CD4-positive, CD25-positive, alpha-beta regulatory T cell (primary cell): ENCODE data around the gene UNC5A. TPM values are rescaled to one million over a fixed set of nuclear protein-coding genes. Genes with fewer than 3 reads are reported as not detected.
"Not testable (repeated sequence)": the region's sequence is repeated elsewhere in the genome, so short reads cannot be mapped to it uniquely, and the experiment has no call there.

Experiments
- ATAC-seq, 2 donors: fragments of 150-1000 bp; cut with Tn5 transposase; one replicate each; pipeline ENCODE4 v1.10.0; 2021; ENCODE audit warnings: low read depth in 2 of 2, moderate number of reproducible peaks in 2 of 2, moderate library complexity in 1 of 2
- DNase-seq, 3 donors: peaks; one replicate each; pipeline versions ENCODE4 v3.0.0 to v3.0.0-alpha.2; 2012 to 2022; ENCODE audit warnings: mixed read lengths in 1 of 3
- H3K27ac ChIP-seq: one replicate; pipeline ENCODE4 v1.7.0; 2013; ENCODE audit warnings: mild to moderate bottlenecking, low read length; ENCODE audit not compliant: insufficient read depth, poor library complexity, severe bottlenecking
- H3K27me3 ChIP-seq: one replicate; pipeline ENCODE4 v1.7.0; 2013; ENCODE audit warnings: low read length; ENCODE audit not compliant: control insufficient read depth, insufficient read depth
- H3K36me3 ChIP-seq: one replicate; pipeline ENCODE4 v1.7.0; 2013; ENCODE audit warnings: mild to moderate bottlenecking, low read length, moderate library complexity; ENCODE audit not compliant: control insufficient read depth, insufficient read depth
- H3K4me1 ChIP-seq: 2 replicates; pipeline ENCODE4 v1.7.0; 2013; ENCODE audit warnings: mild to moderate bottlenecking, low read length; ENCODE audit not compliant: insufficient read depth, control insufficient read depth, poor library complexity, severe bottlenecking
- H3K4me3 ChIP-seq: one replicate; pipeline ENCODE4 v1.7.0; 2013; ENCODE audit warnings: low read depth, mild to moderate bottlenecking, low read length, moderate library complexity
- H3K9me3 ChIP-seq, 2 experiments: 1 replicate in 1 of 2; 2 replicates in 1 of 2; pipeline ENCODE4 v1.7.0; 2013; ENCODE audit warnings: low read length in 2 of 2, mild to moderate bottlenecking in 1 of 2, moderate library complexity in 1 of 2; ENCODE audit not compliant: control insufficient read depth in 2 of 2
- H3K27ac Mint-ChIP-seq, 3 donors: one replicate each; pipeline ENCODE4 v1.8.0; 2020 to 2022; ENCODE audit warnings: mild to moderate bottlenecking in 3 of 3, mixed read lengths in 3 of 3, moderate library complexity in 2 of 3
- H3K27me3 Mint-ChIP-seq: one replicate; pipeline ENCODE4 v1.8.0; 2022; ENCODE audit warnings: mild to moderate bottlenecking, mixed read lengths
- H3K36me3 Mint-ChIP-seq: one replicate; pipeline ENCODE4 v1.8.0; 2020; ENCODE audit warnings: mixed read lengths
- H3K4me1 Mint-ChIP-seq, 4 donors: one replicate each; pipeline ENCODE4 v1.8.0; 2020 to 2022; ENCODE audit warnings: mixed read lengths in 4 of 4, mild to moderate bottlenecking in 1 of 4
- H3K4me3 Mint-ChIP-seq, 4 donors: one replicate each; pipeline ENCODE4 v1.8.0; 2020 to 2022; ENCODE audit warnings: mild to moderate bottlenecking in 4 of 4, mixed read lengths in 4 of 4, moderate library complexity in 3 of 4
- H3K9me3 Mint-ChIP-seq, 7 donors: one replicate each; pipeline ENCODE4 v1.8.0; 2020 to 2022; ENCODE audit warnings: mixed read lengths in 7 of 7, mild to moderate bottlenecking in 3 of 7, moderate library complexity in 2 of 7
- polyA plus RNA-seq, 4 donors: library from polyadenylated mRNA; unstranded; fragments of 300-500 nt; fragmentation: Illumina TruSeq; gene quantifications; one replicate each; pipeline ENCODE4 v1.2.3, GENCODE V29; 2021
- total RNA-seq: library from RNA; stranded (reverse); gene quantifications from one replicate; pipeline ENCODE4 v1.2.3, GENCODE V29; 2022

Gene UNC5A
- total and polyA plus RNA-seq, 5 donors from 2014 or later, result not detected

DNA sequence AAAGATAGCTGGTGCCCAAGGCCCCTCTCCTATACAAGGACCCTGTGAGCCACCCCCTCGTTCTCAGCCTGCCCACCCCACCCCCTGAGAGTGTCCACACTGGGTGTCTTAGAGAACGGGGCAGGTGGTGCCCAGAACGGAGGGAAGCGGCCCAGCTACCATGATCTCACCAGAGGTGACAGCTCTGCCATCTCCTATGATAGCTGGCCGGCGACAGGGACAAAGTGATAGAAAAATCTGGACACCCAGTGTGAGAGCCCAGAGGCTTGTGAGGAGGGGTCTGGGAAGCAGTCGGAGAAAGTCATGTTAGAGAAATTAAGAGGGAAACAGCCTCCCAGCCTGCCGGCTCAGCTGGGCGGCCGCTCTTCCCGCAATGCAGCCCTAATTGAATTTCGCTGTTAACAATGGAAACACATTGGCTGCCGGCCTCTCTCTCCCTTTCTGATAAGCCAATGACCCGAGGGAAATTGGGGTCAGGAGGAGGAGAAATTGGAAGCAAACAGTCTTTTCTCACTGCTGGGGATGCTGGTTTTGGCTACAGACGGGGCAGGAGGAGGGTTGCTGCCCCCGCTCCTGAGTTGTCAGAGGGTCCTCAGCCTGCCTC is 56.5 kb downstream of the UNC5A start:
- DNase-seq (no peak), ATAC-seq (no peak)
- Histone ChIP-seq H3K9me3 (no peaks in the 10 kb centered on the region), H3K27me3 (no peaks in the 10 kb centered on the region), H3K4me1 (no peaks in the 10 kb centered on the region), H3K36me3 (no peaks in the 10 kb centered on the region), H3K4me3 (no peak overlapping the region), H3K27ac (no peak overlapping the region)
- Mint-ChIP-seq H3K4me1 (peaks cover 0 to 2% (median 0%) of the 10 kb centered on the region in 4 donors), H3K4me3 (no peak overlapping the region), H3K27ac (peak overlapping the region in 1 of 3 donors; percentile 72), H3K36me3 (no peaks in the 10 kb centered on the region), H3K9me3 (peaks cover 0 to 2% (median 0%) of the 10 kb centered on the region in 7 donors), H3K27me3 (peaks cover 18% of the 10 kb centered on the region)

DNA sequence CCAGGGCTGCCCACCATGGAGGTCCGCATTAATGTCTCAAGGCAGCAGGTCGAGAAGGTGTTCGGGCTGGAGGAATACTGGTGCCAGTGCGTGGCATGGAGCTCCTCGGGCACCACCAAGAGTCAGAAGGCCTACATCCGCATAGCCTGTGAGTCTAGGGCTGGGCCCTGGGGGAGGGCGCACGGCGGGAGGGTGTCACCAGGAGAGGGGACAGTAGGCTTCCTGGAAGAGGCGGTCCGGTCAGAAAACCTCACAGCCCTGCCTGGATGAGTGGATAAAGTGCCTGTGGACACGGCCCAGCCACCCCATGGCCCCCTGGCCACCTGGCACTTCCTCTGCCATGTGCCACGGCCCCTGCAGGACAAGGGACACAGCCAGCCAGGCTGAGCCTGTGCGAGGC is 57.8 kb downstream of the UNC5A start:
- Histone ChIP-seq H3K27me3 (no peaks in the 10 kb centered on the region), H3K4me3 (no peak overlapping the region)

DNA sequence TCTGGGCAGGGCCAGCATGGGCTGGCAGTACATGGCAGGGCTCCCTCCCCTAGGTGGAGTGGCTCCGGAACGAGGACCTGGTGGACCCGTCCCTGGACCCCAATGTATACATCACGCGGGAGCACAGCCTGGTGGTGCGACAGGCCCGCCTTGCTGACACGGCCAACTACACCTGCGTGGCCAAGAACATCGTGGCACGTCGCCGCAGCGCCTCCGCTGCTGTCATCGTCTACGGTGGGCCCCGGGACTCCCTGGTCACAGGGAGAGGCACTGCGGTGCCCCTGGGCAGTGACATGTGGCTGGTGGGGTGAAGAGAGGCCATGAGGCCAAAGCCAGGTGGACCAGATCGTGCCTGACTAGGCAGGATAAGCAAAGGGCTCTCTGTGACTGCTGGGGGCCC is 58.4 kb downstream of the UNC5A start:
- no peak for ATAC-seq
- H3K4me1 Mint-ChIP-seq, result peaks cover 0 to 2% (median 0%) of the 10 kb centered on the region in 4 donors
- Histone ChIP-seq H3K27me3 (no peaks in the 10 kb centered on the region), H3K27ac (no peak overlapping the region), H3K4me3 (no peak overlapping the region), H3K36me3 (no peaks in the 10 kb centered on the region), H3K4me1 (no peaks in the 10 kb centered on the region), H3K9me3 (no peaks in the 10 kb centered on the region)
- H3K36me3 Mint-ChIP-seq, result no peaks in the 10 kb centered on the region
- no peak overlapping the region for H3K27ac Mint-ChIP-seq
- H3K27me3 Mint-ChIP-seq, result peaks cover 13% of the 10 kb centered on the region
- no peak for DNase-seq
- H3K4me3 Mint-ChIP-seq, result no peak overlapping the region
- H3K9me3 Mint-ChIP-seq, result peaks cover 0 to 2% (median 0%) of the 10 kb centered on the region in 7 donors

More for the DNA sequence above, 57.8 kb downstream of the UNC5A start:
- H3K27ac ChIP-seq, result no peak overlapping the region
- Mint-ChIP-seq H3K36me3 (no peaks in the 10 kb centered on the region), H3K27ac (no peak overlapping the region), H3K4me1 (peaks cover 0 to 2% (median 0%) of the 10 kb centered on the region in 4 donors), H3K4me3 (no peak overlapping the region), H3K27me3 (peaks cover 17% of the 10 kb centered on the region), H3K9me3 (peaks cover 0 to 2% (median 0%) of the 10 kb centered on the region in 7 donors)
- no peaks in the 10 kb centered on the region for H3K36me3 ChIP-seq
- DNase-seq, result no peak
- no peak for ATAC-seq
- no peaks in the 10 kb centered on the region for H3K9me3 ChIP-seq
- no peaks in the 10 kb centered on the region for H3K4me1 ChIP-seq

DNA sequence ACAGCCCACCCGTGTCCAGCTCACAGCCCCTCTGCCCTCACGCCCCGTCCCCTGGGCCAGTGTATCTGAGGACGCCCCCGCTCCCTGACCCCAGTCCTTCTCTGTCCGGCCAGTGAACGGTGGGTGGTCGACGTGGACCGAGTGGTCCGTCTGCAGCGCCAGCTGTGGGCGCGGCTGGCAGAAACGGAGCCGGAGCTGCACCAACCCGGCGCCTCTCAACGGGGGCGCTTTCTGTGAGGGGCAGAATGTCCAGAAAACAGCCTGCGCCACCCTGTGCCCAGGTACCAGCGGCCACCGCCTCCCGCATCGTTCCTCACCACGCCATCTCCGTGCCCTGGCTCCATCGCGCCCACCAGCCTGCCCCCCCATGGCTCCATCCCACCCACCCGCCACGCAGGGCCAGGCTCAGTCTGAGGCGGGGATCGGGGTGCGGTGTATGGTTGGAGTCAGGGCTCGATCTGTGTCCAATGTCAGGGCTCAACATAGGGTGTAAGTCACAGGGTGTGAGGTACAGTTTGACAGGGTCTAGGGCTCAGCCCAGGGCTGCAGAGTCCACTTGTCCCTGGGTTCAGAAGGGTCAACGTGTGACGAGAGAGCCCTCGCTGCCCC is 59.2 kb downstream of the UNC5A start:
- H3K4me3 Mint-ChIP-seq, result no peak overlapping the region
- H3K27me3 Mint-ChIP-seq, result peaks cover 13% of the 10 kb centered on the region

DNA sequence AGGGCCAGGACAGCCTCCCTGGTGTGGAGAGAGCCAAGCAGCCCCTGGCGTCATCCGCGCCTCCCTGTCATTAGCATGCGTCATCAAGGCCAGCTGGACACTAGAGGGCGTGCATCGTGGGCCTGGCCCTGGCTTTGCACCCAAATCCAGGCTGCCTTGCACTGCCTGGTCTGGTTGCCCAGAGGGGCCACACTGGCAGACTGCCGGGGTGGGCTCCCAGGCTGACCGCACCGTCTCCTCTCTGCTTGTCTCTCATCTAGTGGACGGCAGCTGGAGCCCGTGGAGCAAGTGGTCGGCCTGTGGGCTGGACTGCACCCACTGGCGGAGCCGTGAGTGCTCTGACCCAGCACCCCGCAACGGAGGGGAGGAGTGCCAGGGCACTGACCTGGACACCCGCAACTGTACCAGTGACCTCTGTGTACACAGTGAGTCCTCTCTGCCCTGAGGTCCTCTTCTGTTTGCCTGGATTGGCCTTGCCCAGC is 59.8 kb downstream of the UNC5A start:
- Mint-ChIP-seq H3K36me3 (no peaks in the 10 kb centered on the region), H3K9me3 (peaks cover 0 to 2% (median 0%) of the 10 kb centered on the region in 7 donors), H3K4me3 (no peak overlapping the region), H3K4me1 (peaks cover 0 to 2% (median under 1%) of the 10 kb centered on the region in 4 donors), H3K27me3 (peaks cover 13% of the 10 kb centered on the region), H3K27ac (no peak overlapping the region)
- Histone ChIP-seq H3K9me3 (no peaks in the 10 kb centered on the region), H3K27ac (no peak overlapping the region), H3K4me3 (no peak overlapping the region), H3K36me3 (no peaks in the 10 kb centered on the region), H3K4me1 (no peaks in the 10 kb centered on the region), H3K27me3 (no peaks in the 10 kb centered on the region)
- ATAC-seq (no peak), DNase-seq (no peak)

More for the DNA sequence above, 59.2 kb downstream of the UNC5A start:
- Mint-ChIP-seq H3K36me3 (no peaks in the 10 kb centered on the region), H3K27ac (no peak overlapping the region), H3K4me1 (peaks cover 0 to 2% (median 0%) of the 10 kb centered on the region in 4 donors), H3K9me3 (peaks cover 0 to 2% (median 0%) of the 10 kb centered on the region in 7 donors)
- no peak overlapping the region for H3K4me3 ChIP-seq
- ATAC-seq (no peak), DNase-seq (no peak)
- no peak overlapping the region for H3K27ac ChIP-seq
- H3K9me3 ChIP-seq, result no peaks in the 10 kb centered on the region
- no peaks in the 10 kb centered on the region for H3K4me1 ChIP-seq
- H3K27me3 ChIP-seq, result no peaks in the 10 kb centered on the region
- H3K36me3 ChIP-seq, result no peaks in the 10 kb centered on the region

DNA sequence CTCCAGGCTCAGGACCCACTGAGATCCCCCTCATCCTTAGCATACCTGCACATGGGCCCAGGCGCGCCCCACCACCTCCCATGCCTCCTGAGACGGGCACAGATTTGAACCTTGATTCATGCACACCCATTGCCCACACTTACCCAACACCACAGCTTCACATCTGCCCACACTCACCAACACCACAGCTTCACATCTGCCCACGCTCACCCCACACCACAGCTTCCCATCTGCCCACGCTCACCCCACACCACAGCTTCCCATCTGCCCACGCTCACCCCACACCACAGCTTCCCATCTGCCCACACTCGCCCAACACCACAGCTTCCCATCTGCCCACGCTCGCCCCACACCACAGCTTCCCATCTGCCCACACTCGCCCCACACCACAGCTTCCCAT is 60.3 kb downstream of the UNC5A start:
- not testable (repeated sequence) for H3K27ac Mint-ChIP-seq, H3K4me3 Mint-ChIP-seq, H3K9me3 Mint-ChIP-seq, H3K36me3 ChIP-seq, H3K9me3 ChIP-seq, H3K4me1 Mint-ChIP-seq, H3K4me1 ChIP-seq, DNase-seq, H3K27me3 ChIP-seq, H3K36me3 Mint-ChIP-seq, H3K4me3 ChIP-seq, H3K27ac ChIP-seq, ATAC-seq
- peaks cover 17% of the 10 kb centered on the region for H3K27me3 Mint-ChIP-seq

DNA sequence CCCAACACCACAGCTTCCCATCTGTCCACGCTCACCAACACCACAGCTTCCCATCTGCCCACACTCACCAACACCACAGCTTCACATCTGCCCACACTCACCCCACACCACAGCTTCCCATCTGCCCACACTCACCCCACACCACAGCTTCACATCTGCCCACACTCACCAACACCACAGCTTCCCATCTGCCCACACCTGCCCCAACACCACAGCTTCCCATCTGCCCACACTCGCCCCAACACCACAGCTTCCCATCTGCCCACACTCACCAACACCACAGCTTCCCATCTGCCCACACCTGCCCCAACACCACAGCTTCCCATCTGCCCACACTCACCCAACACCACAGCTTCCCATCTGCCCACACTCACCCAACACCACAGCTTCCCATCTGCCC is 62.2 kb downstream of the UNC5A start:
- H3K27ac ChIP-seq, H3K27me3 ChIP-seq, H3K36me3 ChIP-seq, ATAC-seq, H3K4me1 ChIP-seq, H3K9me3 ChIP-seq, H3K27ac Mint-ChIP-seq, DNase-seq, H3K9me3 Mint-ChIP-seq, H3K36me3 Mint-ChIP-seq, H3K4me3 ChIP-seq, H3K4me3 Mint-ChIP-seq: not testable (repeated sequence)
- Mint-ChIP-seq H3K4me1 (peaks cover 0 to 11% (median 6%) of the 10 kb centered on the region in 4 donors), H3K27me3 (peaks cover 10% of the 10 kb centered on the region)

DNA sequence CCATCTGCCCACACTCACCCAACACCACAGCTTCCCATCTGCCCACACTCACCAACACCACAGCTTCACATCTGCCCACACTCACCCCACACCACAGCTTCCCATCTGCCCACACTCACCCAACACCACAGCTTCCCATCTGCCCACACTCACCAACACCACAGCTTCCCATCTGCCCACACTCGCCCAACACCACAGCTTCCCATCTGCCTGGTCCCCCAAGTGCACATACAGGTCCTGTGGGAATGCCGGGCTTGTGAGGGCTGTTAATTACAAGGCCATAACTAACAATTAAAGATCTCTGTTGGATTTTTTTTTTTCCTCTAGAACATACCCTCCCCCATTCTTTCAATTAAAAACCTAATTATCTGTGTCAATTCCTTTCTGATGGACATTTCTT is 62.7 kb downstream of the UNC5A start:
- DNase-seq, H3K4me1 ChIP-seq, H3K27ac Mint-ChIP-seq, H3K4me3 ChIP-seq, H3K36me3 ChIP-seq, H3K27me3 ChIP-seq, H3K27ac ChIP-seq, H3K27me3 Mint-ChIP-seq, H3K36me3 Mint-ChIP-seq, ATAC-seq, H3K9me3 Mint-ChIP-seq, H3K4me3 Mint-ChIP-seq, H3K9me3 ChIP-seq: not testable (repeated sequence)
- H3K4me1 Mint-ChIP-seq, result peaks cover 0 to 11% (median 6%) of the 10 kb centered on the region in 4 donors
